ENCODE results near the gene TMEM91. TPM values are rescaled to one million over a fixed set of nuclear protein-coding genes. Genes with fewer than 3 reads are reported as not detected.

The TMEM91 gene
- total and polyA plus RNA-seq, 2 of the 4 experiments (the other 2 are of a cell fraction), result 1.4 to 4.8 TPM

DNA sequence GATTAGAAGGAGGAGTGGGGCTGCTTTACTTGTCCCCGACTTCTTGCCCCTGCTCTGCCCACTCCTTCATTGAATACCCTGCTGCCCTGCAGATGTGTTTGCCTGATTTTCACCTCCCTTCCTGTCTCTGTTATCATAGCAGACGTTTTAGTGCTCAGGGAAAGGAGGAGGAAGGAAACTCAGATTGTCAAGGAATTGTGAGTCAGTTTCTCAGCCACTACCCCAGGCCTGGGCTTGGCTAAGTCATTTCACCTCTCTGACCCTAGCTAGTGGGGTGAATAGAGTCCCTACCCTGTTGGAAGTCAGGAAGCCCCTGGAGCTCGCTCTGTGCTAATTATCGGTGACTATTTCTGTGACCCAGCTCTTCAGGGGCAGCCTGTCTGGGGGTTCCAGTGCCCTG, 25.1 kb downstream of the TMEM91 start:
- ChIA-PET CTCF (no interaction called here), POLR2A (ENCODE audit: unreplicated experiment) (no interaction called here)
- WGBS, 2 experiments (ENCODE audit: extremely low coverage in 2 of 2, insufficient read length in 1 of 2), result no CpG with 5 or more reads among the region's 4 CpGs
- Histone ChIP-seq H3K9me1 (ENCODE audit: insufficient read depth, low read length) (peaks cover 15% of the 10 kb centered on the region; the same call in 1 of the 2 replicates), H3K9ac (ENCODE audit: low read depth, low read length) (no peak overlapping the region), H4K8ac (ENCODE audit: low read depth in 2 of 2, low read length in 2 of 2) (no peak overlapping the region), H3K79me1 (ENCODE audit: low read depth in 1 of 2, low read length in 2 of 2) (peaks cover 23 to 36% of the 10 kb centered on the region in 2 experiments), H4K20me1 (ENCODE audit: insufficient read depth, low read length) (no peaks in the 10 kb centered on the region), H3K14ac (replicated peaks; ENCODE audit: low read depth, low read length) (no peak overlapping the region), H2BK120ac (ENCODE audit: low read depth, low read length) (no peak overlapping the region), H2BK5ac (ENCODE audit: low read depth, low read length, poor library complexity, severe bottlenecking) (no peak overlapping the region), H3K27me3 (ENCODE audit: control insufficient read depth, insufficient read depth, low read length) (no peaks in the 10 kb centered on the region), H3K4me3 (ENCODE audit: insufficient read depth, low read depth, low read length) (no peak overlapping the region), H3K18ac (ENCODE audit: low read depth, low read length) (no peak overlapping the region), H3K36me3 (ENCODE audit: control insufficient read depth, insufficient read depth, low read length) (0 out of 2 replicates have a peak, but pooled peaks cover 5% of the 10 kb centered on the region), H3K4ac (ENCODE audit: low read depth, low read length) (no peak overlapping the region), H3K56ac (ENCODE audit: extremely low read depth, insufficient read depth, low read length) (no peak overlapping the region), H2BK15ac (ENCODE audit: low read depth, low read length) (no peak overlapping the region), H3K27ac (ENCODE audit: insufficient read depth, low read length) (no peak overlapping the region), H3K9me3 (ENCODE audit: control insufficient read depth, insufficient read depth, low read length) (no peaks in the 10 kb centered on the region), H2AFZ (replicated peaks; ENCODE audit: low read length, poor library complexity) (no peak overlapping the region), H3K23ac (ENCODE audit: low read depth, low read length) (no peak overlapping the region), H3K4me1 (ENCODE audit: control insufficient read depth, insufficient read depth, low read length) (peaks cover 4% of the 10 kb centered on the region; the same call in 1 of the 2 replicates), H3K4me2 (ENCODE audit: low read depth, low read length) (no peak overlapping the region), H2AK9ac (replicated peaks; ENCODE audit: low read depth, low read length, poor library complexity) (no peak overlapping the region), H4K5ac (ENCODE audit: low read depth, low read length) (no peak overlapping the region), H2BK20ac (ENCODE audit: low read depth, low read length) (no peak overlapping the region), H2AK5ac (ENCODE audit: low read depth, low read length) (no peak overlapping the region), H4K91ac (ENCODE audit: insufficient read depth, low read depth, low read length) (no peak overlapping the region)
- intact Hi-C loops (cut with micrococcal nuclease), result no loop called here
- dilution Hi-C loops (cut with HindIII; ENCODE audit: low sequenced_read_pairs, unreplicated experiment), result no loop called here
- no peak for TF ChIP-seq BHLHE40 (IDR thresholded peaks at IDR 0.05; ENCODE audit: low read depth, low read length)
- no peak for TF ChIP-seq CEBPB (IDR thresholded peaks at IDR 0.05; ENCODE audit: low read depth, low read length)
- TF ChIP-seq RAD21 (IDR thresholded peaks at IDR 0.05; ENCODE audit: low read length), result no peak
- TF ChIP-seq, protein P1, sequence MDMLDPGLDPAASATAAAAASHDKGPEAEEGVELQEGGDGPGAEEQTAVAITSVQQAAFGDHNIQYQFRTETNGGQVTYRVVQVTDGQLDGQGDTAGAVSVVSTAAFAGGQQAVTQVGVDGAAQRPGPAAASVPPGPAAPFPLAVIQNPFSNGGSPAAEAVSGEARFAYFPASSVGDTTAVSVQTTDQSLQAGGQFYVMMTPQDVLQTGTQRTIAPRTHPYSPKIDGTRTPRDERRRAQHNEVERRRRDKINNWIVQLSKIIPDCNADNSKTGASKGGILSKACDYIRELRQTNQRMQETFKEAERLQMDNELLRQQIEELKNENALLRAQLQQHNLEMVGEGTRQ (IDR thresholded peaks at IDR 0.05; ENCODE audit: low read depth, low read length), result no peak
- no peak for TF ChIP-seq RFX5 (IDR thresholded peaks at IDR 0.05; ENCODE audit: low read depth, low read length)
- TF ChIP-seq, protein P2, sequence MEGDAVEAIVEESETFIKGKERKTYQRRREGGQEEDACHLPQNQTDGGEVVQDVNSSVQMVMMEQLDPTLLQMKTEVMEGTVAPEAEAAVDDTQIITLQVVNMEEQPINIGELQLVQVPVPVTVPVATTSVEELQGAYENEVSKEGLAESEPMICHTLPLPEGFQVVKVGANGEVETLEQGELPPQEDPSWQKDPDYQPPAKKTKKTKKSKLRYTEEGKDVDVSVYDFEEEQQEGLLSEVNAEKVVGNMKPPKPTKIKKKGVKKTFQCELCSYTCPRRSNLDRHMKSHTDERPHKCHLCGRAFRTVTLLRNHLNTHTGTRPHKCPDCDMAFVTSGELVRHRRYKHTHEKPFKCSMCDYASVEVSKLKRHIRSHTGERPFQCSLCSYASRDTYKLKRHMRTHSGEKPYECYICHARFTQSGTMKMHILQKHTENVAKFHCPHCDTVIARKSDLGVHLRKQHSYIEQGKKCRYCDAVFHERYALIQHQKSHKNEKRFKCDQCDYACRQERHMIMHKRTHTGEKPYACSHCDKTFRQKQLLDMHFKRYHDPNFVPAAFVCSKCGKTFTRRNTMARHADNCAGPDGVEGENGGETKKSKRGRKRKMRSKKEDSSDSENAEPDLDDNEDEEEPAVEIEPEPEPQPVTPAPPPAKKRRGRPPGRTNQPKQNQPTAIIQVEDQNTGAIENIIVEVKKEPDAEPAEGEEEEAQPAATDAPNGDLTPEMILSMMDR (conservative IDR thresholded peaks at IDR 0.05; ENCODE audit: low read depth, low read length), result no peak
- no peak for TF ChIP-seq MAFK (IDR thresholded peaks at IDR 0.05; ENCODE audit: low read depth, low read length)
- TF ChIP-seq NFE2L2 (IDR thresholded peaks at IDR 0.05; ENCODE audit: low read depth, low read length), result no peak
- no peak for TF ChIP-seq CHD1 (IDR thresholded peaks at IDR 0.05; ENCODE audit: low read depth, low read length)
- TF ChIP-seq POLR2A (IDR thresholded peaks at IDR 0.05; ENCODE audit: low read depth, low read length), result no peak
- no peak for TF ChIP-seq FOS (IDR thresholded peaks at IDR 0.05; ENCODE audit: low read depth, low read length)
- TF ChIP-seq RCOR1 (IDR thresholded peaks at IDR 0.05; ENCODE audit: insufficient replicate concordance, low read length), result no peak
- no peak for TF ChIP-seq MAZ (IDR thresholded peaks at IDR 0.05; ENCODE audit: borderline replicate concordance, low read depth, low read length)
- no TSS peak for BruUV-seq (replicated peaks)
- no peak for ATAC-seq (ENCODE audit: low read depth)
- no peak for DNase-seq
- in situ Hi-C loops (cut with MboI; ENCODE audit: low sequenced_read_pairs), result no loop called here
